Suppressor macrophage treated with lipopolysaccharide for 4 hours (primary cell): Measurements from ENCODE around the gene NLN.
A peak's percentile ranks its signal among the peaks of the same experiment; 100 is the strongest.

ENCODE experiments used
- DNase-seq: peaks from one replicate; pipeline ENCODE4 v3.0.0-alpha.2; 2020

Gene NLN

GRCh38 chr5:65721720-65722574, at the start of gene NLN, which contains the start of gene SGTB:
TSS of gene NLN (plus strand) at chr5:65722205. CDS start at chr5:65722374, 169 bp downstream.
TSS of gene SGTB (minus strand) at chr5:65722109. CDS start at chr5:65720807, 1,302 bp downstream.
- peak; percentile 95 for DNase-seq

- DNase-seq = peak; percentile 37
These were observed 49.2 kb upstream of the NLN start for GRCh38 chr5:65672796-65673195.

GRCh38 chr5:65674749-65675148, 47.3 kb upstream of the NLN start:
- no peak for DNase-seq

- peak; percentile 6 for DNase-seq
These were observed 45.9 kb upstream of the NLN start for GRCh38 chr5:65676056-65676455.

- no peak for DNase-seq
These were observed 39.9 kb upstream of the NLN start for GRCh38 chr5:65682148-65682547.

GRCh38 chr5:65693121-65693520, 28.9 kb upstream of the NLN start:
- DNase-seq = no peak

GRCh38 chr5:65695162-65695755, 26.7 kb upstream of the NLN start:
- DNase-seq = no peak

- no peak for DNase-seq
These were observed 26.1 kb upstream of the NLN start for GRCh38 chr5:65695896-65696295.

- DNase-seq = no peak
These were observed 25.1 kb upstream of the NLN start for GRCh38 chr5:65696892-65697291.

- no peak for DNase-seq
These were observed 22.7 kb upstream of the NLN start for GRCh38 chr5:65699338-65699737.

GRCh38 chr5:65702036-65702435, 20.0 kb upstream of the NLN start:
- no peak for DNase-seq

- no peak for DNase-seq
These were observed 17.3 kb upstream of the NLN start for GRCh38 chr5:65704621-65705239.

- DNase-seq = no peak
These were observed 14.3 kb upstream of the NLN start for GRCh38 chr5:65707663-65708062.

GRCh38 chr5:65708145-65708544, 13.9 kb upstream of the NLN start:
- DNase-seq = peak; percentile 46

GRCh38 chr5:65718576-65719310, 3.3 kb upstream of the NLN start:
- no peak for DNase-seq

GRCh38 chr5:65721050-65721719, 820 bp upstream of the NLN start:
- DNase-seq = peak; percentile 75

GRCh38 chr5:65722575-65723403, 784 bp downstream of the NLN start:
- DNase-seq = peak; percentile 39

GRCh38 chr5:65727491-65728156, 5.6 kb downstream of the NLN start:
- DNase-seq = peak; percentile 23

GRCh38 chr5:65728218-65728617, 6.2 kb downstream of the NLN start:
- no peak for DNase-seq

GRCh38 chr5:65730910-65731309, 8.9 kb downstream of the NLN start:
- DNase-seq = peak; percentile 15

GRCh38 chr5:65732046-65732445, 10.0 kb downstream of the NLN start:
- DNase-seq = peak; percentile 87
